HepG2 (cell line): Measurements from ENCODE around the gene AGAP1. TPM values are rescaled to one million over a fixed set of nuclear protein-coding genes. Genes with fewer than 3 reads are reported as not detected.

Experiments used
- CENPT ChIP-seq: sonication (generic); formaldehyde crosslinking; IDR thresholded peaks from 2 replicates; pipeline ENCODE4 v1.8.0; 2022; ENCODE audit warnings: low read depth, mild to moderate bottlenecking, moderate library complexity, missing genetic modification reagents
- ELF3 ChIP-seq: IDR thresholded peaks from 2 replicates; pipeline ENCODE4 v1.6.1; 2016; ENCODE audit warnings: missing genetic modification reagents, missing compliant biosample characterization
- ESRRA ChIP-seq: sonication (generic); formaldehyde crosslinking; IDR thresholded peaks from 2 replicates; pipeline ENCODE4 v1.5.1; 2020; ENCODE audit warnings: mild to moderate bottlenecking, low read depth, missing genetic modification reagents
- HMG20B ChIP-seq: conservative IDR thresholded peaks from 2 replicates; pipeline ENCODE4 v1.6.1; 2016; ENCODE audit warnings: missing genetic modification reagents, missing compliant biosample characterization
- HOXA7 ChIP-seq: sonication (generic); formaldehyde crosslinking; IDR thresholded peaks from 2 replicates; pipeline ENCODE4 v1.8.1; 2022; ENCODE audit warnings: mild to moderate bottlenecking, missing genetic modification reagents, moderate library complexity
- MIER2 ChIP-seq: IDR thresholded peaks from 2 replicates; pipeline ENCODE4 v1.6.1; 2016; ENCODE audit warnings: missing biosample characterization, missing genetic modification reagents
- MIER3 ChIP-seq: IDR thresholded peaks from 2 replicates; pipeline ENCODE4 v1.6.1; 2016; ENCODE audit warnings: missing compliant biosample characterization, borderline replicate concordance
- NCOA2 ChIP-seq: sonication (generic); formaldehyde crosslinking; IDR thresholded peaks from 2 replicates; pipeline ENCODE4 v1.8.0; 2022; ENCODE audit warnings: inconsistent platforms
- NFKBIZ ChIP-seq: IDR thresholded peaks from 2 replicates; pipeline ENCODE4 v1.6.1; 2018; ENCODE audit warnings: missing genetic modification reagents, missing compliant biosample characterization
- RARG ChIP-seq: sonication (generic); formaldehyde crosslinking; IDR thresholded peaks from 2 replicates; pipeline ENCODE4 v1.4.0; 2020; ENCODE audit warnings: low read depth, mild to moderate bottlenecking, missing genetic modification reagents
- SMAD3 ChIP-seq: sonication (generic); formaldehyde crosslinking; IDR thresholded peaks from 2 replicates; pipeline ENCODE4 v1.4.0; 2020; ENCODE audit warnings: missing genetic modification reagents
- ZC3H13 ChIP-seq: sonication (generic); formaldehyde crosslinking; IDR thresholded peaks from 2 replicates; pipeline ENCODE4 v1.8.1; 2023; ENCODE audit warnings: mild to moderate bottlenecking, missing genetic modification reagents, moderate library complexity
- ZNF546 ChIP-seq: sonication (generic); formaldehyde crosslinking; conservative IDR thresholded peaks from 2 replicates; pipeline ENCODE4 v1.8.1; 2023; ENCODE audit warnings: mild to moderate bottlenecking, missing genetic modification reagents
- ZNF768 ChIP-seq: sonication (generic); formaldehyde crosslinking; IDR thresholded peaks from 2 replicates; pipeline ENCODE4 v1.4.0; 2020; ENCODE audit warnings: missing genetic modification reagents
- polyA plus RNA-seq, 8 experiments: library from polyadenylated mRNA; depleted of rRNA in 3 of 8; stranded (reverse) in 7 of 8; unstranded in 1 of 8; fragments of >200 nt; fragmentation: Illumina TruSeq in 4 of 8; extraction: Trizol in 4 of 8; gene quantifications; 2 replicates each; pipeline versions ENCODE4 v1.2.1 to v1.2.3, GENCODE V29; 2011 to 2016; ENCODE audit warnings: low read depth in 4 of 8, missing spikeins in 1 of 8, mixed read lengths in 1 of 8; ENCODE audit not compliant: insufficient read depth in 1 of 8
- total RNA-seq, 5 experiments: library from RNA; depleted of rRNA; stranded (reverse); fragments of >200 nt; fragmentation: Illumina TruSeq; extraction: Trizol; gene quantifications; 2 replicates each; pipeline ENCODE4 v1.2.3, GENCODE V29; 2016; ENCODE audit warnings: low read depth in 1 of 5
- TF ChIP-seq, protein P1 (sequence below): IDR thresholded peaks from 2 replicates; pipeline ENCODE4 v1.6.1; 2016; ENCODE audit warnings: control low read depth
- TF ChIP-seq, protein P2 (sequence below): sonication (generic); formaldehyde crosslinking; IDR thresholded peaks from 2 replicates; pipeline ENCODE4 v1.4.0; 2020; ENCODE audit warnings: missing genetic modification reagents
- TF ChIP-seq, protein P3 (sequence below): sonication (generic); formaldehyde crosslinking; IDR thresholded peaks from 2 replicates; pipeline ENCODE4 v1.8.1; 2023; ENCODE audit warnings: mild to moderate bottlenecking, moderate library complexity, missing genetic modification reagents
- TF ChIP-seq, protein P4 (sequence below): sonication (generic); formaldehyde crosslinking; IDR thresholded peaks from 2 replicates; pipeline ENCODE4 v1.5.0; 2020; ENCODE audit warnings: mild to moderate bottlenecking, missing genetic modification reagents, borderline replicate concordance

The AGAP1 gene
- total and polyA plus RNA-seq, 2 of the 13 experiments (the other 11 are each of a cell fraction or from before 2014, with no cell fraction given): 21.2 to 32.7 TPM

DNA sequence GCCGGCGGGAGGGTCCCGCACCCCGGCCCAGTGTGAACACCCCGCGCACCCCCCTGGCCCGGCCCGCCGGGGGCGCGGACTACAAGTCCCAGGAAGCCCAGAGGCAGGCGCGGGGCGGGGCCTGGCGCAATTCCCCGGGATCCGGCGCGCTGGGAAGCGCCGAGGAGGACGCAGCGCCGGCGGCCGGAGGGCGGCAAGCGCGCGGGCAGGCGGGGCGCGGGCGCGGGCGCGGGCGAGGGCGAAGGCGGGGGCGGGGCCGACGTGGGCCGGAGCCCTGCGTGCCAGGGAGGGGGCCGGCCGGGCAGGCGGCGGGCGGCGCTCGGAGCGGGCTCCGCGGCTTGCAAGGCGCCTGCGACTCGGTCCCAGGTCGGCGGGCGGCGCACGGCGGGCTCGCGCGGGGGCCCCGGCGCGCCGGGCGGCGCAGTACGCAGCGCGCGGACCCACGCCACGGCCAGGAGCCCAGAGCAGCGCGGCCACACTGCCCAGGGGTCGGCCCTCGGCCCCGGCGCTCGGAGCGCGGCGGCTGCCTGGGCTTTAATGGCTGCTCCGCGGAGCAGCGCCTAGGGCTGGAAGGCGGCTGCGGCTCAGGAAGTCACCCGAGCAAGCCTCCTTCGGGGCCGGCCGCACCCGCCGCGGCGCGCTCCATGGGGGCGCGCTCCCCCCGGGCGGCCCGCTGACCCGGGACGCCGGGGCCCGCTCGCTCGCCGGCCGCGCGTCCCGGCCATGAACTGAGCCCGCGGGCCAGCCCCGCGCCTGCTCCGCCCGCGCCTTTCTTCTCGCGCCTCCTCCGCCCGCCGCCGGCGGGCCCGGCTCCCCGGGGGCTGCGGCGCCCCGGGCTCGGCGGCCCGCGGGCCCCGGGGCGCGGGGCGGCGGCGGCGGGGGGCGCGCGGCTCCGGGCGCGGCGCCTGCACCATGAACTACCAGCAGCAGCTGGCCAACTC lies at the start of gene AGAP1 (continued):
- no peak for TF ChIP-seq HOXA7 (CRISPR knock-in tag)
- TF ChIP-seq CENPT (CRISPR knock-in tag): no peak
- no peak; the same call in 1 of the 2 replicates for TF ChIP-seq NCOA2 (CRISPR knock-in tag)
- no peak for TF ChIP-seq ZNF546 (CRISPR knock-in tag)
- TF ChIP-seq ELF3 (CRISPR knock-in tag): 0 out of 2 replicates have a peak, but pooled peaks have one; percentile 24
- TF ChIP-seq ZC3H13 (CRISPR knock-in tag): 0 out of 2 replicates have a peak, but pooled peaks have one; percentile 41
- no peak for TF ChIP-seq HMG20B (CRISPR knock-in tag)
- TF ChIP-seq RARG (CRISPR knock-in tag): no peak
- TF ChIP-seq, protein P1, sequence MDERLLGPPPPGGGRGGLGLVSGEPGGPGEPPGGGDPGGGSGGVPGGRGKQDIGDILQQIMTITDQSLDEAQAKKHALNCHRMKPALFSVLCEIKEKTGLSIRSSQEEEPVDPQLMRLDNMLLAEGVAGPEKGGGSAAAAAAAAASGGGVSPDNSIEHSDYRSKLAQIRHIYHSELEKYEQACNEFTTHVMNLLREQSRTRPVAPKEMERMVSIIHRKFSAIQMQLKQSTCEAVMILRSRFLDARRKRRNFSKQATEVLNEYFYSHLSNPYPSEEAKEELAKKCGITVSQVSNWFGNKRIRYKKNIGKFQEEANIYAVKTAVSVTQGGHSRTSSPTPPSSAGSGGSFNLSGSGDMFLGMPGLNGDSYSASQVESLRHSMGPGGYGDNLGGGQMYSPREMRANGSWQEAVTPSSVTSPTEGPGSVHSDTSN (CRISPR knock-in tag): no peak
- TF ChIP-seq MIER2 (CRISPR knock-in tag): no peak
- TF ChIP-seq, protein P2, sequence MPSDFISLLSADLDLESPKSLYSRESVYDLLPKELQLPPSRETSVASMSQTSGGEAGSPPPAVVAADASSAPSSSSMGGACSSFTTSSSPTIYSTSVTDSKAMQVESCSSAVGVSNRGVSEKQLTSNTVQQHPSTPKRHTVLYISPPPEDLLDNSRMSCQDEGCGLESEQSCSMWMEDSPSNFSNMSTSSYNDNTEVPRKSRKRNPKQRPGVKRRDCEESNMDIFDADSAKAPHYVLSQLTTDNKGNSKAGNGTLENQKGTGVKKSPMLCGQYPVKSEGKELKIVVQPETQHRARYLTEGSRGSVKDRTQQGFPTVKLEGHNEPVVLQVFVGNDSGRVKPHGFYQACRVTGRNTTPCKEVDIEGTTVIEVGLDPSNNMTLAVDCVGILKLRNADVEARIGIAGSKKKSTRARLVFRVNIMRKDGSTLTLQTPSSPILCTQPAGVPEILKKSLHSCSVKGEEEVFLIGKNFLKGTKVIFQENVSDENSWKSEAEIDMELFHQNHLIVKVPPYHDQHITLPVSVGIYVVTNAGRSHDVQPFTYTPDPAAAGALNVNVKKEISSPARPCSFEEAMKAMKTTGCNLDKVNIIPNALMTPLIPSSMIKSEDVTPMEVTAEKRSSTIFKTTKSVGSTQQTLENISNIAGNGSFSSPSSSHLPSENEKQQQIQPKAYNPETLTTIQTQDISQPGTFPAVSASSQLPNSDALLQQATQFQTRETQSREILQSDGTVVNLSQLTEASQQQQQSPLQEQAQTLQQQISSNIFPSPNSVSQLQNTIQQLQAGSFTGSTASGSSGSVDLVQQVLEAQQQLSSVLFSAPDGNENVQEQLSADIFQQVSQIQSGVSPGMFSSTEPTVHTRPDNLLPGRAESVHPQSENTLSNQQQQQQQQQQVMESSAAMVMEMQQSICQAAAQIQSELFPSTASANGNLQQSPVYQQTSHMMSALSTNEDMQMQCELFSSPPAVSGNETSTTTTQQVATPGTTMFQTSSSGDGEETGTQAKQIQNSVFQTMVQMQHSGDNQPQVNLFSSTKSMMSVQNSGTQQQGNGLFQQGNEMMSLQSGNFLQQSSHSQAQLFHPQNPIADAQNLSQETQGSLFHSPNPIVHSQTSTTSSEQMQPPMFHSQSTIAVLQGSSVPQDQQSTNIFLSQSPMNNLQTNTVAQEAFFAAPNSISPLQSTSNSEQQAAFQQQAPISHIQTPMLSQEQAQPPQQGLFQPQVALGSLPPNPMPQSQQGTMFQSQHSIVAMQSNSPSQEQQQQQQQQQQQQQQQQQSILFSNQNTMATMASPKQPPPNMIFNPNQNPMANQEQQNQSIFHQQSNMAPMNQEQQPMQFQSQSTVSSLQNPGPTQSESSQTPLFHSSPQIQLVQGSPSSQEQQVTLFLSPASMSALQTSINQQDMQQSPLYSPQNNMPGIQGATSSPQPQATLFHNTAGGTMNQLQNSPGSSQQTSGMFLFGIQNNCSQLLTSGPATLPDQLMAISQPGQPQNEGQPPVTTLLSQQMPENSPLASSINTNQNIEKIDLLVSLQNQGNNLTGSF (CRISPR knock-in tag): no peak
- TF ChIP-seq, protein P3, sequence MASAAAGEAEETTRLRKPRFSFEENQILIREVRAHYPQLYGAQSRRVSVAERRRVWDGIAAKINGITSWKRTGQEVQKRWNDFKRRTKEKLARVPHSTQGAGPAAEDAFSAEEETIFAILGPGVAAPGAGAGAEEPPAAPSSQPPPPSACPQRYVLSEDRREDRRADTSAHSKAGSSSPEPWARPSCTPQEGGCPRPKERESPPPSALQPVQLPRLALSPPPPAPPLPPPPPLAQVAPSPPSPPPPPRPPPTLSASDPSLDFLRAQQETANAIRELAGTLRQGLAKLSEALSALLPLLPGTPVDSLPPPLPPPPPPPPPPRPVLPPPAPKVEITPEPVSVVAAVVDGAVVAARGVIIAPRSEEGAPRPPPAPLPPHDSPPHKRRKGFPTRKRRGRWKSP: peak; percentile 97
- TF ChIP-seq, protein P4, sequence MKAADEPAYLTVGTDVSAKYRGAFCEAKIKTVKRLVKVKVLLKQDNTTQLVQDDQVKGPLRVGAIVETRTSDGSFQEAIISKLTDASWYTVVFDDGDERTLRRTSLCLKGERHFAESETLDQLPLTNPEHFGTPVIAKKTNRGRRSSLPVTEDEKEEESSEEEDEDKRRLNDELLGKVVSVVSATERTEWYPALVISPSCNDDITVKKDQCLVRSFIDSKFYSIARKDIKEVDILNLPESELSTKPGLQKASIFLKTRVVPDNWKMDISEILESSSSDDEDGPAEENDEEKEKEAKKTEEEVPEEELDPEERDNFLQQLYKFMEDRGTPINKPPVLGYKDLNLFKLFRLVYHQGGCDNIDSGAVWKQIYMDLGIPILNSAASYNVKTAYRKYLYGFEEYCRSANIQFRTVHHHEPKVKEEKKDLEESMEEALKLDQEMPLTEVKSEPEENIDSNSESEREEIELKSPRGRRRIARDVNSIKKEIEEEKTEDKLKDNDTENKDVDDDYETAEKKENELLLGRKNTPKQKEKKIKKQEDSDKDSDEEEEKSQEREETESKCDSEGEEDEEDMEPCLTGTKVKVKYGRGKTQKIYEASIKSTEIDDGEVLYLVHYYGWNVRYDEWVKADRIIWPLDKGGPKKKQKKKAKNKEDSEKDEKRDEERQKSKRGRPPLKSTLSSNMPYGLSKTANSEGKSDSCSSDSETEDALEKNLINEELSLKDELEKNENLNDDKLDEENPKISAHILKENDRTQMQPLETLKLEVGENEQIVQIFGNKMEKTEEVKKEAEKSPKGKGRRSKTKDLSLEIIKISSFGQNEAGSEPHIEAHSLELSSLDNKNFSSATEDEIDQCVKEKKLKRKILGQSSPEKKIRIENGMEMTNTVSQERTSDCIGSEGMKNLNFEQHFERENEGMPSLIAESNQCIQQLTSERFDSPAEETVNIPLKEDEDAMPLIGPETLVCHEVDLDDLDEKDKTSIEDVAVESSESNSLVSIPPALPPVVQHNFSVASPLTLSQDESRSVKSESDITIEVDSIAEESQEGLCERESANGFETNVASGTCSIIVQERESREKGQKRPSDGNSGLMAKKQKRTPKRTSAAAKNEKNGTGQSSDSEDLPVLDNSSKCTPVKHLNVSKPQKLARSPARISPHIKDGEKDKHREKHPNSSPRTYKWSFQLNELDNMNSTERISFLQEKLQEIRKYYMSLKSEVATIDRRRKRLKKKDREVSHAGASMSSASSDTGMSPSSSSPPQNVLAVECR: peak; percentile 40; the same call in 1 of the 2 replicates
- no peak for TF ChIP-seq ESRRA (CRISPR knock-in tag)
- TF ChIP-seq SMAD3 (CRISPR knock-in tag): no peak
- no peak for TF ChIP-seq MIER3 (CRISPR knock-in tag)
- TF ChIP-seq NFKBIZ: no peak
- no peak for TF ChIP-seq ZNF768 (CRISPR knock-in tag)
